HUES64 (cell line): Measurements from ENCODE around the gene TPK1.
"Not testable (repeated sequence)": the region's sequence is repeated elsewhere in the genome, so short reads cannot be mapped to it uniquely, and the experiment has no call there.

Experiments used
- H3K27ac ChIP-seq: 2 replicates; pipeline ENCODE4 v1.7.0; 2013; ENCODE audit warnings: low read depth, low read length, inconsistent platforms
- H3K27me3 ChIP-seq: 2 replicates; pipeline ENCODE4 v1.6.1; 2013; ENCODE audit warnings: mild to moderate bottlenecking, low read length; ENCODE audit not compliant: insufficient read depth
- H3K36me3 ChIP-seq: 2 replicates; pipeline ENCODE4 v1.6.1; 2013; ENCODE audit warnings: mild to moderate bottlenecking, low read length; ENCODE audit not compliant: insufficient read depth
- H3K4me1 ChIP-seq: 2 replicates; pipeline ENCODE4 v1.6.1; 2013; ENCODE audit warnings: mild to moderate bottlenecking, low read length, moderate library complexity; ENCODE audit not compliant: insufficient read depth
- H3K4me3 ChIP-seq: 2 replicates; pipeline ENCODE4 v1.5.1; 2013; ENCODE audit warnings: mild to moderate bottlenecking, low read length, moderate library complexity
- H3K9ac ChIP-seq: 2 replicates; pipeline ENCODE4 v1.6.1; 2013; ENCODE audit warnings: mild to moderate bottlenecking, low read depth, low read length
- H3K9me3 ChIP-seq: 2 replicates; pipeline ENCODE4 v1.6.1; 2013; ENCODE audit warnings: low read depth, low read length; ENCODE audit not compliant: insufficient read depth
- WGBS: fragments of 150-250, 120-280 bp; methylation state at CpG from one replicate; pipeline ENCODE4 v1.1.7; 2013; ENCODE audit warnings: missing lambda C conversion rate; 5-methylcytosine and 5-hydroxymethylcytosine counted together

The TPK1 gene

DNA sequence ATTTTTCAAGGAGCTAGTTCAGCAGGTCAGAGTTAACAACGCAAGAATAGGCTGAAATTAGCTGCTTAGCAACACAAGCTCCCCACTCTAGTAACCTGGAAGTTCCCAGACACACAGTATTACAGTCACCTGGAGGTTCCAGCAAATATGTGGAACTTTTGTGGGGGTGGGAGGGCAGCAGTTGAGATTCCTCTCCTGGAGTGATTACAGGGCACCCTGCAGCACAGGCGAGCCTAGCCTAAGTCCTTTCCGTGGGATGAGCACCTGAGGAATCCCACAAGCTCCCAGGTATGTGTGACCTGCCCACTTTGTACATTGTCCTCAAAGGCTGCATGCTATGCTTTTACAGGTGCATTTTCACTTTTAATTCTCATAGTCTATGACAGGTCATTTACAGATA, 13.6 kb downstream of the TPK1 start:
- H3K27me3 ChIP-seq, result no peaks in the 10 kb centered on the region
- no peaks in the 10 kb centered on the region for H3K9me3 ChIP-seq
- H3K4me1 ChIP-seq, result peaks cover 10% of the 10 kb centered on the region
- WGBS, result 76% methylated on average over 3 of the region's 3 CpGs
- no peak overlapping the region for H3K4me3 ChIP-seq
- no peaks in the 10 kb centered on the region for H3K36me3 ChIP-seq
- H3K27ac ChIP-seq, result no peak overlapping the region
- no peak overlapping the region for H3K9ac ChIP-seq

DNA sequence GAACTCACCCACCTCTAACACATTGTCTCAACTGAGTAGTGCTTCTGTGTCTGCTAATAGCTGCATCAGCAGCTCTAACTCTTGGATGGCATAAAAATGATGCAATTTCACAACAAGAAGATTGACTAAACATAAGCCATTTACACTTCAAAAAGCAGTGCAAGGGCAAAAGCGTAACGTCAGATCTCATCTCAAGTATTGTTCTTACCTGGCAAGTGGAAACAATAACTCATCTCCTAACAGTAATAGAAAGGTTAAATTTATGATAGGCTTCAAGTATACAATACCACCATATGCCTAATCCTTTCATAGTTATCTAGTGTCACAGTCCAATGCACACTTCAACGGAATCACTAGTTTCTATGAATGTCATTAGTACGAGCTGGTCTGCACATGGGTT, 14.8 kb downstream of the TPK1 start:
- H3K4me3 ChIP-seq, result no peak overlapping the region
- no peaks in the 10 kb centered on the region for H3K27me3 ChIP-seq
- no peak overlapping the region for H3K9ac ChIP-seq
- H3K27ac ChIP-seq, result no peak overlapping the region
- no peaks in the 10 kb centered on the region for H3K9me3 ChIP-seq
- no peaks in the 10 kb centered on the region for H3K36me3 ChIP-seq
- WGBS, result 96% methylated on average over 4 of the region's 4 CpGs
- H3K4me1 ChIP-seq, result peaks cover 4% of the 10 kb centered on the region; the same call in 1 of the 2 replicates

DNA sequence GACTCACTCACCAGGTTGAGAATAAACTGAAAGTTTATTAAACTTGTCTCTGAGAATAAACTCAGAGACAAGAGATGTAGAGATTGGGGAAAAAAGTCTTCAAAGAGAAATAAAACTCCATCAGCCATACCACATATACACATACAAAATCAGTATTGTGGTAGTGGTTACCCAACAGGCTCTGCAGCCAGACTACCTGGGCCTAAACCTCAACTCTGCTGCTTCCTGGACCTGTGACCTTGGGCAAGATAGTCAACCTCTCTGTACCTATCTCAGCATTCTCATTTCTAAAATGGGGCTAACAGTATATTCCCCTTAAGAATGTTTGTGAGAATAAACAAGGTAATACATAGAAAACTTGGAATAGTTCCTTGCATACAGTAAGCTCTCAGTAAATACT, 15.3 kb downstream of the TPK1 start:
- Histone ChIP-seq H3K27ac (no peak overlapping the region), H3K9ac (no peak overlapping the region), H3K9me3 (no peaks in the 10 kb centered on the region), H3K36me3 (no peaks in the 10 kb centered on the region), H3K4me3 (no peak overlapping the region), H3K4me1 (no peaks in the 10 kb centered on the region; the same call in 1 of the 2 replicates), H3K27me3 (no peaks in the 10 kb centered on the region)

DNA sequence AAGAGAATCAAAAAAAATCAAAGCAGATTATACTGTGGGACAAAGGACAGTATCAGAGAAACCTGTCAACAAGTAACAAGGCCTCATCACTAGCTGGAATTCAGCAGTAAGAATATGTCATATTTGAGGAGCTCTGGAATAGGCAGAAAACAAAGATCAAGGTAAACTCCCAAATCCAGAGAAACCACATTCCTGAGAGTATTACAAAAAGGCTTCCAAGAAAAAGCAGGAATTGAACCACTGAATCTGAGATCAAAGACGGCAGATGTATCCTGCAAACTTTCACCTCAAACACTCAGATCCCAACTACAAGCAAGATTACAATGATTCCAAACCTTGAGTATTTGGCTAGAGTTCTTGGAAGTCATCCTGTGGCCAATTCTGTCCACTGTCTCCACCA, 16.3 kb downstream of the TPK1 start:
- no peak overlapping the region for H3K27ac ChIP-seq
- no peak overlapping the region for H3K9ac ChIP-seq
- no peaks in the 10 kb centered on the region; the same call in 1 of the 2 replicates for H3K4me1 ChIP-seq
- no peaks in the 10 kb centered on the region for H3K36me3 ChIP-seq
- H3K27me3 ChIP-seq, result no peaks in the 10 kb centered on the region
- H3K4me3 ChIP-seq, result no peak overlapping the region
- H3K9me3 ChIP-seq, result no peaks in the 10 kb centered on the region
- WGBS, result 97% methylated on average over 1 of the region's 1 CpG

DNA sequence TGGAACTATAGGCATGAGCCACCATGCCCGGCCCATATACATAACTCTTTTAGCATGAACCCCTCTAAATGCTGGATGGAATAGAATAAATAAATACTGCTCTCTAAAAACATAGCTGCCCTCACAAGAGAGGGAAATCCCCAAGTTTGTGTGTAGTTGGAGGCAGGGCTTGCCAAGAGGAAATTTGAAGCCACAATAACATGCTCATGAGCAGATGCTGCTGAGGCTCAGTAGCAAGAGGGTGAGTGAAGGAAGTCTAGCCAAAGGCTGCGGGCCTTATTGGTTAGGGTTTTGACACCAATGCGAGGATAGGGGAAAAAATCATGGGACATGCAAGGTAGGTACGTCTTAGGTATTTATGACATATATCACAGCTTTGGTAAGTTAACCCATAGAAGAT, 17.3 kb downstream of the TPK1 start:
- Histone ChIP-seq H3K4me3 (no peak overlapping the region), H3K9me3 (no peaks in the 10 kb centered on the region), H3K27me3 (no peaks in the 10 kb centered on the region), H3K4me1 (no peaks in the 10 kb centered on the region; the same call in 1 of the 2 replicates), H3K36me3 (no peaks in the 10 kb centered on the region), H3K27ac (no peak overlapping the region), H3K9ac (no peak overlapping the region)
- WGBS, result 92% methylated on average over 3 of the region's 4 CpGs

DNA sequence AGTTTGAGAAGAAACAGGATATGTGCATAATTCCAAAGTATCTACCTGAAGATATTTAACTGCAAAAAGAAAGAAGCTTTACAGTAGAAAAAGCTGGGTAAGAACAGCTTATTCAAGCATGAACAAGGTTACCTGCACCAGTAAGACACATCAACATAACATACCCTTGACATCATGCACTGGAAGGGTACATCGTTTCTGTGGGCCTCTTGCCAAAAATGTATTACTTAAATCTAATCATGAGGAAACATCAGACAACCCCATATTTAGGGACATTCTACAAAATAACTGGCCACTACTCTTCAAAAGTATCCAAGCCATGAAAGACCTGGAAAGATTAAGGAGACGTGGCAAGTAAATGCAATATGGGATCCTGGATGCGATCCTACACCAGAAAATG, 18.9 kb downstream of the TPK1 start:
- no peak overlapping the region for H3K9ac ChIP-seq
- no peaks in the 10 kb centered on the region for H3K4me1 ChIP-seq
- no peak overlapping the region for H3K27ac ChIP-seq
- no peaks in the 10 kb centered on the region for H3K9me3 ChIP-seq
- WGBS, result 97% methylated on average over 3 of the region's 3 CpGs
- H3K4me3 ChIP-seq, result no peak overlapping the region
- H3K27me3 ChIP-seq, result no peaks in the 10 kb centered on the region
- H3K36me3 ChIP-seq, result no peaks in the 10 kb centered on the region

DNA sequence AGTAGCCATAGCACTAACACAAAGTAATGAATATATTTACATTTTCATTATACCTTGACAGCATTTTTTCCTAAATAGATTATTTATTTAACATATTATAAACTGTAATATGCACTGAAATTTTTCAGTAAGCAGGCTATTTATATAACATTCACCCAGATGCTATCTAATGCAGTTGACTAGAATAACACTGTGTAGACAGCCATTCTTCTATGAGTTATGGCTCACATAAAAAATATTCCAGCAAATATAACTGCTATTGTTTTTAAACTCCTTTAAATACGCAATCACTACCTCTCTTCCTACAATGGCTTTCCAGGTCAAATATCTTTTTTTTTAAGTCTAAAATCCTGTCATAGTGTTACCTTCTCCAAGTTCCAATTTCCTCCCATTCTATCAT, 21.6 kb downstream of the TPK1 start:
- Histone ChIP-seq H3K36me3 (no peaks in the 10 kb centered on the region), H3K27me3 (no peaks in the 10 kb centered on the region), H3K27ac (no peak overlapping the region), H3K4me1 (no peaks in the 10 kb centered on the region), H3K4me3 (no peak overlapping the region), H3K9me3 (no peaks in the 10 kb centered on the region), H3K9ac (no peak overlapping the region)
- 98% methylated on average over 1 of the region's 1 CpG for WGBS

DNA sequence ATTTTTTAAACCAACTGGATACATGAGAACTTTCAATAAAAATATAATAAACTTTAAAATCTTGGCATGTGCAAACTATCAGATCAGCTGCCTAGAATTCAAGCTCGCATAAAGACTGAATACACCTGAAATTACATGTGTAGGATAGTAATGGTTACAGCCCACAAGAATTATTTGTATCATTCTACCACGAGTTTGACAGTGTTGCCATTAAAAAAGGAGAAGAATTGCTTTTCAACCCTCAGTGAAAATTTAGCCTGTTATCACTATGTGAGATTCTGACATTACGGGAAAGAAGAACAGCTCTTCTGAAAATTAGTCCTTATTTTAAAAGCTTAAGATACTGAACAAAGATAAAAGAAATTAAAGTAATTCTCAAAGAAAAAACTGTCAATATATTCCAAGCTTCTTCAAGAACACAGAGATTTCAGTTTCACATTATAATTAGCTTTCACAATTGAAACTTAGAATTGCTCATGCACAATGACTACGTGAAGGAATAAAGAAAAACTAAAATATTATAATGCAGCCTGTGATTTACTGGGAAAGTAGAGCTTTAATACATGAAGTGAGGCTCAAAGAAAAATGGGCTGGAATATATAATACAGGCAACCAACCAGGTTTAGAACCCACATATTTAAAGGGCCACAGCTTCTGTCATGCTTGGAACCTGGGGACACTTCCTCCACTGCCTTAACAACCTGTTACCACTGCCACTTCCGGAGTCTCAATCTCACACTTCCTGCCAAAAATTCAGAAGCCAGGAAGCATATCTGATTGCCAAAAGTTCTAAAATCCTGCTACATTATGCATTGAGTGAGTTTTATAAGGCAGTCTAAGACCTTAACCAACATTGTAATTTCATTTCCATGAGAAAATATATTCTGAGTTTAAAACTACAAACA, 23.2 kb downstream of the TPK1 start:
- Histone ChIP-seq H3K9me3 (no peaks in the 10 kb centered on the region), H3K27ac (no peak overlapping the region), H3K9ac (no peak overlapping the region), H3K4me1 (no peaks in the 10 kb centered on the region), H3K27me3 (no peaks in the 10 kb centered on the region), H3K36me3 (no peaks in the 10 kb centered on the region), H3K4me3 (no peak overlapping the region)
- WGBS, result 91% methylated on average over 4 of the region's 5 CpGs

DNA sequence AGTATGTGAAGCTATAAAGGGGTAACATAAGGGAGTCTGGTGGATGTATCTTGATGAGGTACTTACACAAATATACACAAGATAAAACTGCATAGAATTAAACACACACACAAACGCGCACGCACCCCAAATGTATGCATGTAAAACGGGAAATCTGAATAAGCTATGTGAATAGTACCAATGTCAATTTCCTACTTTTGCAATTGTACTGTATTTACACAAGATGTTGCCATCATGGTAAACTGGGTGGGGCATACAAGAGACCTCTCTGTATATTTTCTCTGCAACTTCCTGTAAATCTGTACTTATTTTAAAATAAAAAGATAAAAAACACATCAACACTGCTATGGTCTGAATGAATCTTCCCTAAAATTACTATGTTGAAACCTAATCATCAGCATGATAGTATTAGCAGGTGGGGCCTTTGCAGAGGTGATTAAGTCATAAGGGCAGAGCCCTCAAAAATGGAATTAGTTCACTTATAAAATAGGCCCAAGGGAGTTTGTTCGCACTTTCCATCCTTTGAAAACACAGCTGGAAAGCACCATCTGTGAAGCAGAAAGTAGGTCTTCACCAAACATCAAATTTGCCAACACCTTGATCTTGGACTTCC, 30.1 kb downstream of the TPK1 start:
- H3K27ac ChIP-seq, result no peak overlapping the region
- H3K9me3 ChIP-seq, result no peaks in the 10 kb centered on the region
- no peaks in the 10 kb centered on the region for H3K4me1 ChIP-seq
- H3K27me3 ChIP-seq, result no peaks in the 10 kb centered on the region
- H3K9ac ChIP-seq, result no peak overlapping the region
- WGBS, result 76% methylated on average over 2 of the region's 5 CpGs
- no peak overlapping the region for H3K4me3 ChIP-seq
- no peaks in the 10 kb centered on the region for H3K36me3 ChIP-seq

DNA sequence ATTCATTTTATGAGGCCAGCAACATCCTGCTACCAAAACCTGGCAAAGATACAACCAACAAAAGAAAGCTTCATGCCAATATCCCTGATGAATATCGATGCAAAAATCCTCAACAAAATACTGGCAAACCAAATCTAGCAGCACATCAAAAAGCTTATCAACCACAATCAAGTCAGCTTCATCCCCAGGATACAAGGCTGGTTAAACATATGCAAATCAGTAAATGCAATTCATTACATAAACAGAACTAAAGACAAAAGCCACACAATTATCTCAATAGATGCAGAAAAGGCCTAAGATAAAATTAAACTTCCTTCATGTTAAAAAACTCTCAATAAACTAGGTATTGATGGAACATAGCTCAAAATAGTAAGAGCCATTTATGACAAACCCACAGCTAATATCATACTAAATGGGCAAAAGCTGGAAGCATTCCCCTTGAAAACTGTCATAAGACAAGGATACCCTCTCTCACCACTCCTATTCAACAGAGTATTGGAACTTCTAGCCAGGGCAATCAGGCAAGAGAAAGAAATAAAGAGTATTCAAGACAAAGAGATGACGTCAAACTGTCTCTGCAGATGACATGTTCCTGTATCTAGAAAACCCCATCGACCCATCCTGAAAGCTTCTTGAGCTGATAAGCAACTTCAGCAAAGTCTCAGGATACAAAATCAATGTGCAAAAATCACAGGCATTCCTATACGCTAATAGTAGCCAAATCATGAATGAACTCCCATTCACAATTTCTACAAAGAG, 35.0 kb downstream of the TPK1 start:
- not testable (repeated sequence) for H3K27me3 ChIP-seq, H3K9ac ChIP-seq, H3K4me3 ChIP-seq, H3K4me1 ChIP-seq, H3K9me3 ChIP-seq, H3K36me3 ChIP-seq, H3K27ac ChIP-seq
- WGBS, result 90% methylated on average over 4 of the region's 4 CpGs

DNA sequence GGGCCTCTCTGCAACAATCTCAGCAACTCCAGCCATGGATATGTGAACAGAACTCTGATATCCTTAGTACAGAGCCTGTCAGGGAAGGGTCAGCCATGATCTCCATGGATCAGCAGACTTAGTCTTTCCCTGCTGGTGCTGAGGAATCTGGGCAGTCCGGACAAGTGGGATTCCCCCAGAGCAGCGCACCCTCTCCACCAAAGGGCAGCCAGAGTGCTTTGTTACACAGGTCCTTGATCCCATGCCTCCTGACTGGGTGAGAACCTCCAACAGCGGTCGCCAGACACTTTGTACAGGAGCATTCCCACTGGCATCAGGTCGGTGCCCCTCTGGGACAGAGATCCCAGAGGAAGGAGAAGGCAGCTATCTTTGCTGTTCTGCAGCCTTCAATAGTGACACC, 38.9 kb downstream of the TPK1 start:
- no peak overlapping the region for H3K4me3 ChIP-seq
- no peak overlapping the region for H3K9ac ChIP-seq
- no peak overlapping the region for H3K27ac ChIP-seq
- no peaks in the 10 kb centered on the region for H3K4me1 ChIP-seq
- no peaks in the 10 kb centered on the region for H3K27me3 ChIP-seq
- H3K36me3 ChIP-seq, result no peaks in the 10 kb centered on the region
- no peaks in the 10 kb centered on the region for H3K9me3 ChIP-seq
- WGBS, result 95% methylated on average over 5 of the region's 5 CpGs
